GM21390 (cell line): Measurements from ENCODE around the gene NDUFB5.

ENCODE experiments used
- ATAC-seq: cut with Tn5 transposase; IDR thresholded peaks from one replicate; pipeline ENCODE4 v1.9.1; 2021; ENCODE audit not compliant: unreplicated experiment

The NDUFB5 gene

GRCh38 chr3:179676081-179676480, 71.5 kb downstream of the NDUFB5 start:
- no peak for ATAC-seq
